Stimulated activated naive CD4-positive, alpha-beta T cell treated with Interleukin-2 at 50 U/mL for 16 hours (primary cell): ENCODE measurements around the gene SLC46A2.
A peak's percentile ranks its signal among the peaks of the same experiment; 100 is the strongest.

Source experiments
- DNase-seq: peaks from one replicate; lab custom pipeline; 2025; lab: John Stamatoyannopoulos, UW

Gene SLC46A2

DNA sequence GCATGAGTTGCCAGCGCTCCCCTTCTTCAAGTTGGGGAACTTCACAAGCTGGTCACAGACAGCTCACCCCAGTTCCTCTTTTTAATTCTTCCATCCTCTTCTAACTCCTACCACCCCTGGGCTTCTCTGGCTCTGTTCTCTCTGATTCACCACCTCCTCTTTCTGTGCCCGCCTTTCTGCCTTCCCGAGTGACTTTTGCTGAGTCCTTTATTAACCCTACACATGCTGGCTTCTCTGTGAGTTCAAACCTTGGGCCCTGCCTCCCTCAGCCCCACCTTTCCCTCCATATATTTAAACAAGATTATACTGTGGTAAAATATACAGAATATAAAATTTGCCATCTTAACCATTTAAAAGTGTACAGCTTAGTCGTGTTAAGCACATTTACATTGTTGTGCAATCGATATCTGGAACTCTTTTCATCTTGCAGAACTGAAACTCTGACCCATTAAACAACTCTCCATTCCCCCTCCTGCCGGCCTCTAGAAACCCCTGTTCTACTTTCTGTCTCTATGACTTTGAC, 32.0 kb downstream of the SLC46A2 start:
- DNase-seq = no peak

DNA sequence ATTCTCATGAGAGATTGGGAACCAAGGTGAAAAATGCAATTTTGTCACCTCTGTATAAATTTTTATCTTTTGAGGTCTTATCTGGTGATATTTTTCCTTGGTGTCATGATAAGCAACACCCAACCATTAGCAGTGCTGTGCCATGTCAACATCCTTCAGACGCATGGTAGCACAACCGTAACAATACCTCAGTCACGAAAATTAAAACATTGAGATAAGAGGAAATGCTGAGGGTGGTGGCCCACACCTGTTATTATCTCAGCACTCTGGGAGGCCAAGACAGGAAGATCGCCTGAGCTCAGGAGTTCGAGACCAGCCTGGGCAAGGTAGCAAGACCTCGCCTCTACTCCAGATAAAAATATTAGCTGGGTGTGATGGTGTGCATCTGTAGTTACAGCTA, 32.7 kb downstream of the SLC46A2 start:
- no peak for DNase-seq

DNA sequence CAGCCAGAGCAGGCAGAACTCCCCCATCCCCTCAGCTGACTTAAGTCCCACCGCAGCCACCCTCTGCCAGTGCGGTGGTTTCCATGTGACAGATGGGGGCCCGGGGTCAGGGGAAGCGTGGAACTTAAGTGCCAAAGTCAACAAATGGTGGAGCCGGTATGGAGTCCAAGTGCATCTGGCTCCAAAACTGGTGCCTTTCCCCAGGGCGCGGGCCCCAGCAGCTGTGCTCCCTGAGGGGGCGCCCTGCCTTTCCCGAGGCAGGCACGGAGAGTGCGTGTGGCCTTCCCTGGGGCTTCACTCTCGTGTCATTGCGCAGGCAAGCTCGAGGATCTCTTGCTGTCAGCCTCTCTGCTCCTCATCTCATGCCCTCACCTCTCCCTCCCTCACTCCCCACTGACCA, 33.8 kb downstream of the SLC46A2 start:
- no peak for DNase-seq

DNA sequence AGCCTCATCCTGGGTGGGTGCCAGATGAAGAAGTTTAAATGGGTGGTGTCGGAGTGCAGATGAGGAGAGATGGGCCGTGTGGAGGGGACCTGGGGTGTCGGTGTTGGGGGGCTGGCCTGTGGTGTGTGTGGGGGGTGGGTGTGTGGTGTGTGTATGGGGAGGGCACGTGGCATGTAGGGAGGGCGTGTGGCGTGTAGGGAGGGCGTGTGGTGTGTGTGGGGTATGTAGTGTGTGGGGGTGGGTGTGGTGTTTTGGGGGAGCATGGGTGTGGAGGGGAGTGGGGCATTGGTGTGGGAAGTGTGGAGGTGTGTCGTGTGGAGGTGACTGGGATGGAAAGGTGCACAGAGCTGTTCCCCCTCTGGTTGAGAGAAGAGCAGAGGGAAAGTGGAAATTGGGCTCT, 34.5 kb downstream of the SLC46A2 start:
- no peak for DNase-seq

- DNase-seq = no peak
Measured at GRCh38 chr9:112854657-112855056, 36.0 kb downstream of the SLC46A2 start.

DNA sequence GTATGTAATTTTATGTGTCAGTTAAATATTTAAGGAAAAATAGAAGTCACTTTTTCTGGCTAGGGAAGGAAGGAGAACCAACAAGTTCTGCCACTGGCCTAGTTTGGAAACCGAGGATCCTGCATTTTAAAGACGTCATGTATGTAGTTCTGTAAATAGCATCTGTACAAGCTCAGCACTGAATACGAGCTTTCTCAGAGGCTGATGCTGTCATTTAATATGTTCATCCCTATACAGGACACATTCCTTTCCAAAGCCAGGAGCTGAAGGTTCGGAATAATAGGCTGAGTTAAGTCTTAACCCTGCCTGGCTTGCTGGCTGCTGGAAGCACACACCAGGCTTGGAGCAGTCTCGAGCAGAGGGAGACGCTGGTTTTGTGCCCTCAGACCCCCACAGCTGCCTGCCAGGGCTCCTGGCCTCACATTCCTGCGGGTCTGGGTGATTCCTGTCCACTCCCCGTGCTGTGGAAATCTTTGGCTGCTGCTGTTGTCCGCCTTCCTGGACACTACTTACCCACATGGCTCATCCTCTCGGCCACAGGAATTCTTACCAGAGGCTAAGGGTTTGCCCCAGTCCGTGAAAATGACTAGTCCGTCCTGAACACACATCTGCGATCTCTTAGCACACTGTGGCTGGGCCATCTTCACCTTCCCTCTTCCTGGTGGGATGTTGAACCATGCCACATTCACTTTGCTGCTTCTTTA, 36.6 kb downstream of the SLC46A2 start:
- DNase-seq = no peak

- DNase-seq = no peak
Measured at GRCh38 chr9:112852741-112853504, 37.8 kb downstream of the SLC46A2 start.

GRCh38 chr9:112850840-112851239, 39.8 kb downstream of the SLC46A2 start:
- no peak for DNase-seq

DNA sequence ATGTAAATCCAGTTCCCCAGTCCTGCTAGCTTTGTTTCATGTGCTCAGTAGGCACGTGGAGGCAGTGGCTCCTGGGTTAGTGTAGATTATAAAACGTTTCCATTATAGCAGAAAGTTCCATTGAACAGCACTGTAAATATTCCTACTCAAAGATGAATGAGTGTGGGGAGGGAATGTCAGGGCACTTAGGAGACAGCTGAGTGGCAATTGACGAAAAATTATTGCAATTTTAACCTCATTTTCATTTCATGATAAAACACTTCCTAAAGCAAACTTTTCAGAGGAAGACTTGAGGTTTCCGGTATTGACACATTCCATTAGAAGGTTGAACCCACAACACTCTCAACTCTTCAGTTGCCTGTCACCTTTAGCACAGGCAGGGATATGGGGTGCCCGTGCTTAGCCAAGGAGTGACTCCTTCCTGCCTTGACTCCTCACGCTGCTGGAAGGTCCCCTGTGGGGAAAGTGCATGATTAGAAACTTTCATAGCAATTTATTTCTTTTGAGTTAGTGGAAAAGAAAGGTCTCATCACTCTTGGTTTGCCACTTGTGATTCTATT, 41.2 kb downstream of the SLC46A2 start:
- DNase-seq = no peak

DNA sequence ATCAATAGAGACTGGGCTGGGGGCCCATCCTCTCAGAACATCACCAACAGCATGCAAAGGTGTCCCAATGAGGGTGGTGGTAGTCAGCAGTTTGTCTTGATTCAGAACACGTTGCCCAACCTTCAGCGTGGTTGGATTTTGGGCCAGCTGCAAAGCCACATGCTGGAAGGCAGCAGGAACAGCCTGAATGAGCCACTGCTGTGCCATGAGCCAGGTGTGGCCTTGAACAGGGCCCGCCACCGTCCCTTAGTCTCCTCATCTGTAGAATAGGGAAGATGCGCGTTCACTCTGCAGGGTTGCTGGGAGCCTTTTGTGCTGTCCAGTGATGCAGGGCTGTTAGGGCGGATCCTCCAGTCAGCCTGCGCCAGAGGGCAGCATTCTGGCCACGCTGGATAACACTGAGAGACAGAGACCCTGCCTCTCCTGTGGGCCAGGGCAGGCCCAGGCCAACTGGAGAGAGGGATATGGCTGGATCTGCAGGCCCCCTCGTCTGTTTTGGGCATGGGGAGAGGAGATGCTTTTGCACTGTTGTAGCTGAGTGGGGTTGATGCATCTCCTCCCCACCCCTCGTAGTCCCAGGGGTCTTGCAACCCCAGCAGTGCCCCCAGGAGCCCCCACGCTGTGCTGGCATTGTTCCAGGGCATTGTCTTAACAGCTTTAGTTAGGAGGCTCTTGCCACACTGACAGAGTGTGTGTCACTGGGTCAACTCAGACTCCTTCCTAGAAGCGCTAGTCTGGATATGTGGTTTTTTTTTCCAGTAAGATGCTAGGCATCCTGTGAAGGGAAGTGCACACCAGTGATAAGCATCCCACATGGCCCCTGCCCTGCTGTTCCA, 42.1 kb downstream of the SLC46A2 start:
- no peak for DNase-seq

- no peak for DNase-seq
Measured at GRCh38 chr9:112846528-112847488, 43.9 kb downstream of the SLC46A2 start.

DNA sequence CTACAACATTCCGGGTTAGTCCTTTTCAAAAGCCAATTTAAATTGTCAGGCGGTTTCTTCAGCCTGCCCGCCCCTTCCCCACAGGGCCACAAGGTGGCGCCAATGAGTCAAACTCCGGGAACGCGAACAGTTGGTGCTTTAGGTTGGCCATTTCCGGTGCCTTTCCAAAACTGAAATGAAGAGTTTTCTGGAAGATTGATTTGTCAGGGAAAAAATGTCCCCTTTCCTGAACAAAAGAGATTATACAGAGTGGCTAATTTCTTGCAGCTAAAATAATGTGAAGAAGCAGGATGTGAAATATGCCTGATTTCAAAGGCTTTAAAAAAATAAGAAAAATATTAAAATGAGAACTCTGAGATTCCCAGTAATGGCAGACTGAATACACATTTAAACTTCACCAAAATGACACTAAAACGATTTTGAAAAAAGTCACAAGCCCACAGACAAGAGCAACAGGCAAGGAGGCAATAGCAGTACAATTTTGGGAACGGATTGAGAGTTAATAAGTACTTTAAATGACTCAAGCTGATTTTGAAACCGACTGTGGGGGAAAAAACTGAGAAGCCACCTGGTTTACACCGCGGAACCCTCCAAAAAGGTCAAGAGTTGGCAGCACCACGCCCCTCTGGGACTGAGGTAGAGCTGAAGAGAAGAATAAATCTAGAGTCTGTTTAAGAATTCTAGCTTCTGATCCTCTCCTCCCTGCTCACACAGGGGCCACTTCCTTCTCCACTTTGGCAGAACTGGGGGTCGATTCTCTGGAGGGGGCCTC, 45.7 kb downstream of the SLC46A2 start:
- DNase-seq = peak; percentile 53

- no peak for DNase-seq
Measured at GRCh38 chr9:112842555-112842954, 48.1 kb downstream of the SLC46A2 start.

GRCh38 chr9:112841261-112841660, 49.4 kb downstream of the SLC46A2 start:
- DNase-seq = no peak

- DNase-seq = no peak
Measured at GRCh38 chr9:112839331-112839730, 51.3 kb downstream of the SLC46A2 start.

GRCh38 chr9:112838342-112838741, 52.3 kb downstream of the SLC46A2 start:
- no peak for DNase-seq

GRCh38 chr9:112836394-112836793, 54.3 kb downstream of the SLC46A2 start:
- DNase-seq = no peak

DNA sequence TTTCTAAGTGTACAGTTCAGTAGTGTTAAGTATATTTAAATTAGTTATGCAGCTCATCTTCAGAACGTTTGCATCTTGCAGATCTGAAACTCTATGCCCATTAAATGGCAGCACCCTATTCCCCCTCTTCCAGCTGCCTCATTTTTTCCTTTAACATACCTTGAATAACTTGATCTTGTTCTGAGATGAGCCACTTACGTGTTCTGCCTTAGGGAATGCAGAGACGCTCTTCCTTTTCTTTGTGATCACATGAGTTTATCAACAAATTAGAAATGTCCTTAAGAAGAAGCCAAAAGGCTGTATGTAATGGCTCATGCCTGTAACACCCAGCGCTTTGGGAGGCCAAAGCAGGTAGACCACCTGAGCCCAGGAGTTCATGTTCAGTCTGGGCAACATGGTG, 57.6 kb downstream of the SLC46A2 start:
- DNase-seq = no peak

- DNase-seq = no peak
Measured at GRCh38 chr9:112831969-112832368, 58.7 kb downstream of the SLC46A2 start.

GRCh38 chr9:112831281-112831851, 59.3 kb downstream of the SLC46A2 start:
- no peak for DNase-seq
